ENCODE data around the gene LMTK2.
"Not testable (repeated sequence)": the region's sequence is repeated elsewhere in the genome, so short reads cannot be mapped to it uniquely, and the experiment has no call there.

Gene LMTK2

DNA sequence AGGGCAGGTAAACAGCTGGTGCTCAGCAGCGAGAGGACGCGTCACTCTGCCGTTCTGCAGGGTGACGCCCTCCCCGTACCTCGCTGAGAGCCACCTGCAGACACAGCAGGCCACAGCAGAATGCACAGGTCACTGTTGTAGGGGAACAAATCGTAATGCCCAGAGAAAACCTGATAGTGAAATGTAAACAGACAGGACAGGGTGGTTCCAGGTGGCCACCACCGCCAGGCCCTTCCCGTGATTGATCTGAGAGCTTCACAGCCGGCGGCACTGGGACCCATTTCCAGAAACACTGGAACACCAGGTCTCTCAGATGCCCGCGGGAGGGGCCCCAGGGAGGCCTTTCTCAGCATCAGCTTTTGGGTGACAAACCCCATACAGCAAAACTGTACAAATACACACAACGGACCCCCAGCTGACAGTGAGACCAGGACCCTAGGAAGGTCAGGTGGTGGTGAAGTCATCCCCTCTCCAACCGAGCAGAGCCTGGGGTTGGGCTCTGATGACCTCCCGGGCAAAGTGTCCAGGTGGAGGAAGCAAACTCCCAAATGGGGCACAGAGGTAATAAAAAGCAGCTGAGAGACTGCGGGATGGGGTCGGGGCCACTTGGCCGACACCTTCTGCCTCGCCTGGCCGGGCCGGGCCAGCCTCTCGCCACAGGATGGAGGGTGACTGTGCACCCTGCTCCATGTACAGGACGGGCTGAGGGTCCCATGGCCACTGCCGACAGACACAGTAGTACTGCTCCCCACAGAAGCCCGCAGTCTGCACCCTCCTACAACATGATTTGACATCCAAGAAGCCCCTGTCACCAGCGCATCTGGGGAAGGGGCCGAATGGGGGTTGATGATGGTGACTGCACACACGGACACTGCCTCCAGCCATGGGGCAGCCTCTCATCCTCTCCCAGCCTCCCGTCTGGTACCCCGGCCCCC lies 109.2 kb downstream of the LMTK2 start:
- H3K4me3 ChIP-seq (replicated peaks; ENCODE audit: low read depth, low read length), result no peak overlapping the region
- TF ChIP-seq, protein P1, sequence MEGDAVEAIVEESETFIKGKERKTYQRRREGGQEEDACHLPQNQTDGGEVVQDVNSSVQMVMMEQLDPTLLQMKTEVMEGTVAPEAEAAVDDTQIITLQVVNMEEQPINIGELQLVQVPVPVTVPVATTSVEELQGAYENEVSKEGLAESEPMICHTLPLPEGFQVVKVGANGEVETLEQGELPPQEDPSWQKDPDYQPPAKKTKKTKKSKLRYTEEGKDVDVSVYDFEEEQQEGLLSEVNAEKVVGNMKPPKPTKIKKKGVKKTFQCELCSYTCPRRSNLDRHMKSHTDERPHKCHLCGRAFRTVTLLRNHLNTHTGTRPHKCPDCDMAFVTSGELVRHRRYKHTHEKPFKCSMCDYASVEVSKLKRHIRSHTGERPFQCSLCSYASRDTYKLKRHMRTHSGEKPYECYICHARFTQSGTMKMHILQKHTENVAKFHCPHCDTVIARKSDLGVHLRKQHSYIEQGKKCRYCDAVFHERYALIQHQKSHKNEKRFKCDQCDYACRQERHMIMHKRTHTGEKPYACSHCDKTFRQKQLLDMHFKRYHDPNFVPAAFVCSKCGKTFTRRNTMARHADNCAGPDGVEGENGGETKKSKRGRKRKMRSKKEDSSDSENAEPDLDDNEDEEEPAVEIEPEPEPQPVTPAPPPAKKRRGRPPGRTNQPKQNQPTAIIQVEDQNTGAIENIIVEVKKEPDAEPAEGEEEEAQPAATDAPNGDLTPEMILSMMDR (IDR thresholded peaks at IDR 0.05; ENCODE audit: low read length, missing control alignments), result no peak
- no peak for DNase-seq (ENCODE audit: low read depth)

- TF ChIP-seq, protein P1 (IDR thresholded peaks at IDR 0.05; ENCODE audit: low read length, missing control alignments), result no peak
- DNase-seq (ENCODE audit: low read depth), result no peak
- no peak overlapping the region for H3K4me3 ChIP-seq (replicated peaks; ENCODE audit: low read depth, low read length)
These were observed 110.4 kb downstream of the LMTK2 start for GRCh38 chr7:98216941-98217622.

DNA sequence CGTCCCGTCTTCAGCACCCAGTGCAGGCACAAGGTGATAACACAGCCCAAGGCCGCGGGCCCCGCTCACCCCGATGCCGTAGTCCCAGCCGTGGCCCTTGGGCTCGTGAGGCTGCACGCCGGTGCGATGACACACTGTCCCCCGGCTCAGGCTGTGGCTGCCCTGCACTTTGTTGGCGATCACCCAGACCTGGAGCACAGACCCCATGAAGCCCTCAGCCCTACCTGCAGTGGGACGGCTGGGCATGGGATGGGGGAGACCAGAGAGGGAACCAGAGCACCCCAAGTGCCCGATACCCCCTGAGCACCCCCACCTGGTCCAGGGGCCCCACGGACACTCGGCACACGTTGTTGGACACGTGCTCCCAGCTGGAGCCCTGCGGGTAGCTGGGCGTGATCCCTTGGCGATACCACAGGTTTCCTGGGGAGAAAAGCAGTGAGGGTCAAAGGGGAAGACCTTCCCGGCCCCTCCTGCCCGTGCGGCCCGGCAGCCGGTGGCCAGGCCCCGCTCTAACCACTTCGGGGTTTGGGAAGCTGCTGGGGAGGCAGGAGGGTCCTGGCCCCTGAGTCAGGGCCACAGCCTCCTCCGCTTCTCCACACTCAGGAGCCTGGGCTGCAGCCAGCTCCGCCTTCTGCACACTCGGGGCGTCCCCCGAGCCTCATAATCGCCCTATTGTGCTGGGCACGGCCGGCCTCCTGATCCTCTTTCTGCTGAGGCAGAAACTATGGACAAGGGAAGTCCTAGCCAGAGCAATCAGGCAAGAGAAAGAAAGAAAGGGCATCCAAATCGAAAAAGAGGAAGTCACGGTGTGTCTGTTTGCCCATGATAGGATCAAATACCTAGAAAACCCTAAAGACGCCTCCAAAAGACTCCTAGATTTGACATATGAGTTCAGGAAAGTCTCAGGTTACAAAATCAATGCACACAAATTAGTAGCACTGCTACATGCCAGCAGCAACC lies 111.2 kb downstream of the LMTK2 start:
- TF ChIP-seq, protein P1 (IDR thresholded peaks at IDR 0.05; ENCODE audit: low read length, missing control alignments), result no peak
- no peak overlapping the region for H3K4me3 ChIP-seq (replicated peaks; ENCODE audit: low read depth, low read length)
- no peak for DNase-seq (ENCODE audit: low read depth)

DNA sequence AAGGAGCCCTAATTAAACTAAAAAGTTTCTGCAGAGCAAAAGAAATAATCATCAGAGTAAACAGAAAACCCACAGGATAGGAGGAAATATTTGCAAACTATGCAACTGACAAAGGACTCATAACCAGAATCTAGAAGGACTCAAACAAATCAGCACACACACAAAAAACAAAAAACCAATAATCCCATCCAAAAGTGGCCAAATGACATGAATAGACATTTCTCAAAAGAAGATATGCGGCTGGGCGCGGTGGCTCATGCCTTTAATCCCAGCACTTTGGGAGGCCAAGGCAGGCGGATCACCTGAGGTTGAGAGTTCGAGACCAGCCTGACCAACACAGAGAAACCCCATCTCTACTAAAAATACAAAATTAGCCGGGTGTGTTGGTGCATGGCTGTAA lies 112.7 kb downstream of the LMTK2 start:
- DNase-seq (ENCODE audit: low read depth), result not testable (repeated sequence)

DNA sequence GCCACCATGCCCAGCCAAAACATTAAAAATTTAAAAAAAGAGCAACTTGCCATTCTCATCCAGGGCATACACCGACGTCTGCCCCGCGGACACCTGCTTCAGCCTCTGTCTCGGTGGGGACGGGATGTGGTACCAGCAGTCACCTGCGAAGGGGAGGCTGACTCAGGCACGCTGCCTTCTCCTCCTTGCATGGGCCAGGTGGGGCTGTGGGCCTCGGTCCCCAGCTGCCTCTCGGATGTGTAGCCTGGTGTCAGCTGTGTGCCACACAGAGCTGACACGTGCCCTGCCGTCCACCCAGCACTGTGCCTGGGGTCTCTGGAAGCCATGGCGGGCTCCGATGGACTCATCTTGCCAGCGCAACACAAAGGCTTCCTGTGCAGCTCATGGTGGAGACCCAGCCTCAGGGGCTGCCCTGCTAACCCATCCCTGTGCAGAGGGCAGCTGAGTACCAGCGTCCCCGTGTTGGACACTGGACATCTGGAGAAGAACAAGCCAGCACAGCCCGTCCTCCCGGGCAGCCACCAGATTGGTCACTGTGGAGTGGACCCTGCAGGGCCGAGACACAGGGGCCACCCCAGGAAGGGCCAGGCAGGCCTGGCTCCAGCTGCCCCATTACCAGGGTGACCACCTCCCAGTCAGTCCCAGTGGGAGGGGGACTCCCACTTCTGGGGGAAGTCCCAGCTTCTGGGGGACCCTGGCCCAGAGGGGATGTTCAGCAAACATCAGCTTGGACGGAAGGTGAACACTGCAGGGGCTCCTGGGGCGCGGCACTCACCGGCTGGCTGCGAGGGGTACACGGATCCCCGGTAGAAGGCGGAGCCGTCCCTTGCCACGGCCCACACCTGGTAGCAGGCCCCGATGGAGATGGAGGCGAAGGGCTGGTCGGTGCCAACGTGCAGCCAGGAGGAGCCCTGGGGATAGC lies 115.2 kb downstream of the LMTK2 start:
- no peak overlapping the region for H3K4me3 ChIP-seq (replicated peaks; ENCODE audit: low read depth, low read length)
- no peak for DNase-seq (ENCODE audit: low read depth)
- TF ChIP-seq, protein P1 (IDR thresholded peaks at IDR 0.05; ENCODE audit: low read length, missing control alignments), result no peak

More for the DNA sequence above, 112.7 kb downstream of the LMTK2 start:
- not testable (repeated sequence) for H3K4me3 ChIP-seq (replicated peaks; ENCODE audit: low read depth, low read length)

- no peak overlapping the region for H3K4me3 ChIP-seq (replicated peaks; ENCODE audit: low read depth, low read length)
- TF ChIP-seq, protein P1 (IDR thresholded peaks at IDR 0.05; ENCODE audit: low read length, missing control alignments), result no peak
- no peak for DNase-seq (ENCODE audit: low read depth)
These were observed 116.0 kb downstream of the LMTK2 start for GRCh38 chr7:98222533-98223195.

All from fibroblast of pulmonary artery (primary cell).